ENCODE measurements around the gene INHBC.
"Not testable (repeated sequence)": the region's sequence is repeated elsewhere in the genome, so short reads cannot be mapped to it uniquely, and the experiment has no call there.

INHBC gene

DNA sequence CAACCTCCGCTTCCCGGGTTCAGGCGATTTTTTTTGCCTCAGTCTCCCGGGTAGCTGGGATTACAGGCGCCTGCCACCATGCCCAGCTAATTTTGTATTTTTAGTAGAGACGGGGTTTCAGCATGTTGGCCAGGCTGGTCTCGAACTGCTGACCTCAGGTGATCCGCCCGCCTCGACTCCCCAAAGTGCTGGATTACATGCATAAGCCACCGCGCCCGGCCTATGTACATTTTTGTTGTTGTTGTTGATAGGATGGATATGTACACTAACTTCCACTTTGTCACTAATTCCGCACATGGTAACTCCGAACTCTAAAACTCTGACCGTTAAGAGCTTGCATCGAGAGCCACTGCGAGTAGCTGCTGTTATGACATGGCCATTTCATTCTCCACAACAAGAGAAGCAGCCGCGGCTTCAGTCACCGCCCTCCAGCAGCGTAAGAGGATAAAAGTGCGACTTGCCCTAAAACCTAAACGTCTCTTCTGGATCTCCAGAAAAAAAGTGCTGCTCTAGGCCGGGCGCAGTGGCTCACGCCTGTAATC is 52.5 kb downstream of the INHBC start:
- no peak for DNase-seq (ENCODE audit: low spot score)

- DNase-seq (ENCODE audit: low spot score): peak; percentile 95
Observed at GRCh38 chr12:57487597-57488401, 53.2 kb downstream of the INHBC start, which contains the start of gene MARS1. Gene MARS1 (plus strand): TSS chr12:57488068. CDS start chr12:57488091, 23 bp downstream.

DNA sequence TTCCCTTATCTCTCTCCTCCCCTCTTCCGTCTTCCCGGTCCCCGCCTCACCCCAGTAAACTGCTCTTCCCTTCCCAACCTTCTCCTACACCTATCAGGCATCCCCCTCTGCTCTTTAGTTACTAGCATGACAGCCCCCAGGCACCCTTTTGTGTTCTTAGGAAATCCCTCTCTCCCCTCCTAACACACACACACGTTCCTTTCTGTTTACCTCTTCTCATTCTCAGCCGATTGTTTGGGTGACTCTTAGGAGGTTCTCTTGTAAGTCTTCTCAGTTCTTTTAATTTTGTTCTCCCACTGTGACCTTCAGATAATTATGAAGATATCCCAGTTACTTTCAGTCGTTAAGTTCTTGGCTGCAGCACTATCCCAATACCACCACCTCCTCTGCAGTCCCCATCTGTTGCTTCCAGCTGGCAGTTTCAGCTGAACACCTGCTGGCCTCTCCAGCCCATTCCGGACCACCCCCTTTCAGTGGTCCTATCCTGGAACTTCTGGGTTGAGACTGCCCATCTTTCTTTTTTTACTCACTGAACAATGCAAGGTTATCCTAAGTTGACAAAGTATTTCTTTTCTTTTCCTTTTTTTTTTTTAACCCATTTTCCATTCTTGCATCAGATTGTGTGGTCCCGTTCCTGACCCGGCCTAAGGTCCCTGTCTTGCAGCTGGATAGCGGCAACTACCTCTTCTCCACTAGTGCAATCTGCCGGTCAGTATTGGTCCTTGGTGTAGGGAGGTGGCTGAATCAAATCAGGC is 54.0 kb downstream of the INHBC start:
- no peak for DNase-seq (ENCODE audit: low spot score)

DNA sequence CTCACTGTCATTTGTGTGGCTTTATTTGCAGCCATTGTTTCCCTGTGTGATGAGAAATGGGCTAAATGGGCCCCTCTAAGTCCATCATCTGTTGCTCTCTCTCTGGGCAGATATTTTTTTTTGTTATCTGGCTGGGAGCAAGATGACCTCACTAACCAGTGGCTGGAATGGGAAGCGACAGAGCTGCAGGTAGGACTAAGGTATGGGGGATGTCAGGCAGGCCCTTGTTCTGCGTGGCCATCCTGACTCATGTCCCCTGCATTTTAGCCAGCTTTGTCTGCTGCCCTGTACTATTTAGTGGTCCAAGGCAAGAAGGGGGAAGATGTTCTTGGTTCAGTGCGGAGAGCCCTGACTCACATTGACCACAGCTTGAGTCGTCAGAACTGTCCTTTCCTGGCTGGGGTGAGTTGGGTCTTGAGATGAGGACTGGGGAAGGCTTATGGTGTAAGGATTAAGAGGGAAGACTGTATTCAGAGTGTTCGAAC is 54.6 kb downstream of the INHBC start:
- DNase-seq (ENCODE audit: low spot score): no peak

DNA sequence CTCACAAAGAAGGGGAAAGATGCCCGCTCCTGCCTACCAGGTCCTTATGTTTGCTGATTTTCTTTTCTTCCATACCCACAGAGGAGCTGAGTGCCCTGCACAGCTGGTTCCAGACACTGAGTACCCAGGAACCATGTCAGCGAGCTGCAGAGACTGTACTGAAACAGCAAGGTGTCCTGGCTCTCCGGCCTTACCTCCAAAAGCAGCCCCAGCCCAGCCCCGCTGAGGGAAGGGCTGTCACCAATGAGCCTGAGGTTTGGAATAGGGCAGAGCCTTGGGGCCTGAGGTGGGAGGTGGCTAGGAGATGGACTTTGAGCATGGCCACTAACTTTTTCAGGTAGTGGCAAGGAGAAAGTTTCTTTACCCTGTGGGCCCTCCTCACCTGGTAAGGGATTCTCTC is 55.5 kb downstream of the INHBC start:
- DNase-seq (ENCODE audit: low spot score): no peak

GRCh38 chr12:57491393-57492280 is 57.1 kb downstream of the INHBC start:
- DNase-seq (ENCODE audit: low spot score): no peak

- DNase-seq (ENCODE audit: low spot score): not testable (repeated sequence)
Observed at GRCh38 chr12:57495051-57495701, 60.6 kb downstream of the INHBC start.

DNA sequence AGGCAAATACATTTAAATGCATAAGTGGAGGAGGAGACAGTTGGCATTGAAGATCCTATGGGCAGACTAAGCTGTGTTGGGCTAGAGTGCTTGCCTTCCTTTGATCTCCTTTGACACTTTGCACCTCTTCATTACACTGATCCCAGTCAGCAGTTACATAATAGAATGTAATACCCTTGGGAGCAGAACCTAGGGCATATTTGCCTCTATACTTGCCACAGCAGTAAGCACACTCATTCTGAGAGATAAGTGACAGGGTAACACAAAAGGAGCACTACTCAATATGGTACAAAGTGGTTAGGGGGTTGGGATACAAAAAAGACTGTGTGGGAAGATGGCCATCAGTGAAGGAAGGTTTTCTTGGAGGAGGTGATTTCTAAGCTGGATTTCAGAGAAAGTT is 62.2 kb downstream of the INHBC start:
- no peak for DNase-seq (ENCODE audit: low spot score)

GRCh38 chr12:57497223-57498131 is 62.9 kb downstream of the INHBC start:
- no peak for DNase-seq (ENCODE audit: low spot score)

DNA sequence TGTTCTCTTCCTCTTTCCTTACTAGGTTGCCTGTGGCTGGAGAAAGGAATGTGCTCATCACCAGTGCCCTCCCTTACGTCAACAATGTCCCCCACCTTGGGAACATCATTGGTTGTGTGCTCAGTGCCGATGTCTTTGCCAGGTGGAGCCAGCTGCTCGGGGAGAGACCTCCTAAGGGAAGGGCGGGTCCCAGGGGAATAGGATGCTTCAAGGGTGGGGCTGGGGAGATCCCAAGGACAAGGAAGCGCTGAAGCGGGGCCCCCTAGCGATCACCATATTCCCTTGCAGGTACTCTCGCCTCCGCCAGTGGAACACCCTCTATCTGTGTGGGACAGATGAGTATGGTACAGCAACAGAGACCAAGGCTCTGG is 63.5 kb downstream of the INHBC start:
- no peak for DNase-seq (ENCODE audit: low spot score)

DNA sequence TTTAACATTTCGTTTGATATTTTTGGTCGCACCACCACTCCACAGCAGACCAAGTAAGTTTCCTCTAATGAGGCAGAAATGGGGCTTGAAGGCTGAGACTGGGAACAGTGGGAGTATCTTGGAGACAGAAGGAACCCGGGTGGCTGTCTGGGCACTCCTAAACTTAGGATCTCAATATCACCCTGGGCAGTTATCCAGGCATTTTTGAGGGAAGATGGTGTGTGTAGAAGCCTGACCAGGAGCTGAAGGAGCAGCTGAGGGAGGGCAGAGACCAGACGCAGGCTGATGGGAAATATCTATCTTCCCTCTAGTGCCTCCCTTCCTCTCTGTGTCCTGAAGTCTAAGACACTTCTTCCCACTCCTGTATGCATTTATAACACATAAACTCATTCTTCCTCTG is 64.0 kb downstream of the INHBC start:
- no peak for DNase-seq (ENCODE audit: low spot score)

DNA sequence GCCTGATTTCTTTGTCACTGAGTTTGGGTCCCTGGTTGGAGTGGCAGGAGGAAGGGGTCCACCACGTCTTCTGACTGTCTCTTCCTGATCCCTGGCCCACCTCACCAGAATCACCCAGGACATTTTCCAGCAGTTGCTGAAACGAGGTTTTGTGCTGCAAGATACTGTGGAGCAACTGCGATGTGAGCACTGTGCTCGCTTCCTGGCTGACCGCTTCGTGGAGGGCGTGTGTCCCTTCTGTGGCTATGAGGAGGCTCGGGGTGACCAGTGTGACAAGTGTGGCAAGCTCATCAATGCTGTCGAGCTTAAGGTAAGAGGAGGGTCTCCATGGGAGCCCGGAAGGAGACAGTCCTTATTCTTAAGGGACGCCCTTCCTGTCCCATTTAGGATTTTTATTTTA is 65.6 kb downstream of the INHBC start:
- DNase-seq (ENCODE audit: low spot score): no peak
